Fibroblast of skin of abdomen (primary cell): ENCODE data around the gene TAS2R7. TPM values are rescaled to one million over a fixed set of nuclear protein-coding genes. Genes with fewer than 3 reads are reported as not detected.
"Not testable (repeated sequence)": the region's sequence is repeated elsewhere in the genome, so short reads cannot be mapped to it uniquely, and the experiment has no call there.

ENCODE experiments used
- DNase-seq: peaks from one replicate; pipeline ENCODE4 v3.0.0-alpha.2; 2013
- polyA plus RNA-seq, 2 experiments: library from polyadenylated mRNA; unstranded; fragments of 120-200 nt; gene quantifications; one replicate each; pipeline ENCODE4 v1.2.1, GENCODE V29; 2013; ENCODE audit not compliant: insufficient read length in 2 of 2

Gene TAS2R7
- not detected for polyA plus RNA-seq (2013, experiment 1 of 2; ENCODE audit: insufficient read length)
- not detected for polyA plus RNA-seq (2013, experiment 2 of 2; ENCODE audit: insufficient read length)

- DNase-seq = no peak
Observed at GRCh38 chr12:10802587-10802986, at the start of gene TAS2R7. Gene TAS2R7 (minus strand): TSS chr12:10802627. CDS start chr12:10802570, 57 bp downstream.

GRCh38 chr12:10851243-10851858 lies 48.9 kb upstream of the TAS2R7 start:
- no peak for DNase-seq

GRCh38 chr12:10849425-10849878 lies 47.0 kb upstream of the TAS2R7 start, which contains the start of gene PRR4:
Gene PRR4 (minus strand): TSS chr12:10849475. CDS start chr12:10849437, 38 bp downstream.
- no peak for DNase-seq

GRCh38 chr12:10847744-10848143 lies 45.3 kb upstream of the TAS2R7 start:
- DNase-seq = no peak

- DNase-seq = no peak
Observed at GRCh38 chr12:10842862-10843261, 40.4 kb upstream of the TAS2R7 start.

- no peak for DNase-seq
Observed at GRCh38 chr12:10838461-10838860, 36.0 kb upstream of the TAS2R7 start.

GRCh38 chr12:10829994-10830393 lies 27.6 kb upstream of the TAS2R7 start:
- peak; percentile 7 for DNase-seq

GRCh38 chr12:10826258-10826657 lies 23.8 kb upstream of the TAS2R7 start, which contains the start of gene TAS2R10:
Gene TAS2R10 (minus strand): TSS chr12:10826358. CDS start chr12:10826269, 89 bp downstream.
- DNase-seq = no peak

- no peak for DNase-seq
Observed at GRCh38 chr12:10824957-10825356, 22.5 kb upstream of the TAS2R7 start.

GRCh38 chr12:10811883-10812536 lies 9.6 kb upstream of the TAS2R7 start:
- DNase-seq = no peak

- DNase-seq = no peak
Observed at GRCh38 chr12:10810068-10810467, 7.6 kb upstream of the TAS2R7 start, which contains the start of gene TAS2R9. Gene TAS2R9 (minus strand): TSS chr12:10810168. CDS start chr12:10810075, 93 bp downstream.

- DNase-seq = no peak
Observed at GRCh38 chr12:10807186-10807585, 4.8 kb upstream of the TAS2R7 start, which contains the start of gene TAS2R8. Gene TAS2R8 (minus strand): TSS chr12:10807286. CDS start chr12:10806980, 306 bp downstream.

GRCh38 chr12:10801741-10802140 lies 686 bp downstream of the TAS2R7 start:
- no peak for DNase-seq

- DNase-seq = no peak
Observed at GRCh38 chr12:10794222-10794621, 8.2 kb downstream of the TAS2R7 start.

GRCh38 chr12:10791769-10792168 lies 10.7 kb downstream of the TAS2R7 start:
- DNase-seq = not testable (repeated sequence)

- no peak for DNase-seq
Observed at GRCh38 chr12:10783252-10783651, 19.2 kb downstream of the TAS2R7 start.

GRCh38 chr12:10779103-10779502 lies 23.3 kb downstream of the TAS2R7 start:
- no peak for DNase-seq

- peak; percentile 32 for DNase-seq
Observed at GRCh38 chr12:10771132-10771733, 31.2 kb downstream of the TAS2R7 start.

GRCh38 chr12:10759657-10760056 lies 42.8 kb downstream of the TAS2R7 start:
- no peak for DNase-seq

- DNase-seq = no peak
Observed at GRCh38 chr12:10756194-10756593, 46.2 kb downstream of the TAS2R7 start.

- DNase-seq = peak; percentile 42
Observed at GRCh38 chr12:10753059-10753458, 49.4 kb downstream of the TAS2R7 start.
